Mesothelial cell of epicardium (in vitro differentiated cells): ENCODE data around the gene LETM1. TPM values are rescaled to one million over a fixed set of nuclear protein-coding genes. Genes with fewer than 3 reads are reported as not detected.
"Not testable (repeated sequence)": the region's sequence is repeated elsewhere in the genome, so short reads cannot be mapped to it uniquely, and the experiment has no call there.

Source experiments
- DNase-seq, 2 experiments: peaks; one replicate each; pipeline ENCODE4 v3.0.0; 2021; ENCODE audit warnings: low spot score in 2 of 2; ENCODE audit not compliant: unreplicated experiment in 2 of 2
- H3K27ac Mint-ChIP-seq: 2 replicates; pipeline ENCODE4 v1.8.0; 2021; ENCODE audit warnings: mixed read lengths
- H3K27me3 Mint-ChIP-seq: 2 replicates; pipeline ENCODE4 v1.8.0; 2021; ENCODE audit warnings: low read depth, mixed read lengths
- H3K36me3 Mint-ChIP-seq: 2 replicates; pipeline ENCODE4 v1.8.0; 2021; ENCODE audit warnings: mixed read lengths
- H3K4me1 Mint-ChIP-seq: 2 replicates; pipeline ENCODE4 v1.8.0; 2021; ENCODE audit warnings: mixed read lengths
- H3K4me3 Mint-ChIP-seq: 2 replicates; pipeline ENCODE4 v1.8.0; 2021; ENCODE audit warnings: mild to moderate bottlenecking, moderate library complexity, mixed read lengths
- H3K9me3 Mint-ChIP-seq: 2 replicates; pipeline ENCODE4 v1.8.0; 2021; ENCODE audit warnings: mixed read lengths
- total RNA-seq: library from RNA; stranded (reverse); gene quantifications from 3 replicates; pipeline ENCODE4 v1.2.1, GENCODE V29; 2021
- TF ChIP-seq, protein P1 (sequence below): fragments of 200-600 bp; sonication (generic); IDR thresholded peaks from one replicate; pipeline ENCODE4 v1.5.0; 2021; ENCODE audit warnings: antibody characterized with exemption; ENCODE audit not compliant: unreplicated experiment

LETM1 gene
- total RNA-seq, 1 donor from 2014 or later, result 48.7 TPM

- Mint-ChIP-seq H3K4me1 (peaks cover 10% of the 10 kb centered on the region), H3K4me3 (no peak overlapping the region), H3K27ac (no peak overlapping the region), H3K9me3 (no peaks in the 10 kb centered on the region), H3K36me3 (peaks cover 8% of the 10 kb centered on the region), H3K27me3 (no peaks in the 10 kb centered on the region)
- no peak for DNase-seq
- TF ChIP-seq, protein P1, sequence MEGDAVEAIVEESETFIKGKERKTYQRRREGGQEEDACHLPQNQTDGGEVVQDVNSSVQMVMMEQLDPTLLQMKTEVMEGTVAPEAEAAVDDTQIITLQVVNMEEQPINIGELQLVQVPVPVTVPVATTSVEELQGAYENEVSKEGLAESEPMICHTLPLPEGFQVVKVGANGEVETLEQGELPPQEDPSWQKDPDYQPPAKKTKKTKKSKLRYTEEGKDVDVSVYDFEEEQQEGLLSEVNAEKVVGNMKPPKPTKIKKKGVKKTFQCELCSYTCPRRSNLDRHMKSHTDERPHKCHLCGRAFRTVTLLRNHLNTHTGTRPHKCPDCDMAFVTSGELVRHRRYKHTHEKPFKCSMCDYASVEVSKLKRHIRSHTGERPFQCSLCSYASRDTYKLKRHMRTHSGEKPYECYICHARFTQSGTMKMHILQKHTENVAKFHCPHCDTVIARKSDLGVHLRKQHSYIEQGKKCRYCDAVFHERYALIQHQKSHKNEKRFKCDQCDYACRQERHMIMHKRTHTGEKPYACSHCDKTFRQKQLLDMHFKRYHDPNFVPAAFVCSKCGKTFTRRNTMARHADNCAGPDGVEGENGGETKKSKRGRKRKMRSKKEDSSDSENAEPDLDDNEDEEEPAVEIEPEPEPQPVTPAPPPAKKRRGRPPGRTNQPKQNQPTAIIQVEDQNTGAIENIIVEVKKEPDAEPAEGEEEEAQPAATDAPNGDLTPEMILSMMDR, result no peak
Measured at GRCh38 chr4:1851160-1851559, 4.8 kb downstream of the LETM1 start.

- Mint-ChIP-seq H3K9me3 (no peaks in the 10 kb centered on the region), H3K36me3 (peaks cover 8% of the 10 kb centered on the region), H3K4me1 (peaks cover 10% of the 10 kb centered on the region), H3K27me3 (no peaks in the 10 kb centered on the region), H3K4me3 (no peak overlapping the region), H3K27ac (no peak overlapping the region)
- TF ChIP-seq, protein P1, result no peak
- DNase-seq, result no peak
Measured at GRCh38 chr4:1850276-1850675, 5.7 kb downstream of the LETM1 start.

GRCh38 chr4:1846580-1846979 is 9.4 kb downstream of the LETM1 start:
- Mint-ChIP-seq H3K4me1 (no peaks in the 10 kb centered on the region), H3K36me3 (peaks cover 10% of the 10 kb centered on the region), H3K9me3 (no peaks in the 10 kb centered on the region), H3K27ac (no peak overlapping the region), H3K27me3 (no peaks in the 10 kb centered on the region), H3K4me3 (no peak overlapping the region)
- TF ChIP-seq, protein P1, result no peak
- no peak for DNase-seq

GRCh38 chr4:1844618-1845017 is 11.3 kb downstream of the LETM1 start:
- not testable (repeated sequence) for H3K27me3 Mint-ChIP-seq, H3K27ac Mint-ChIP-seq, DNase-seq, H3K4me3 Mint-ChIP-seq, H3K4me1 Mint-ChIP-seq, H3K9me3 Mint-ChIP-seq
- peaks cover 10% of the 10 kb centered on the region for H3K36me3 Mint-ChIP-seq

- Mint-ChIP-seq H3K36me3 (peaks cover 16% of the 10 kb centered on the region), H3K4me3 (no peak overlapping the region), H3K4me1 (no peaks in the 10 kb centered on the region), H3K27me3 (no peaks in the 10 kb centered on the region), H3K9me3 (no peaks in the 10 kb centered on the region), H3K27ac (no peak overlapping the region)
- no peak for DNase-seq
- TF ChIP-seq, protein P1, result no peak
Measured at GRCh38 chr4:1843852-1844251, 12.1 kb downstream of the LETM1 start.

DNA sequence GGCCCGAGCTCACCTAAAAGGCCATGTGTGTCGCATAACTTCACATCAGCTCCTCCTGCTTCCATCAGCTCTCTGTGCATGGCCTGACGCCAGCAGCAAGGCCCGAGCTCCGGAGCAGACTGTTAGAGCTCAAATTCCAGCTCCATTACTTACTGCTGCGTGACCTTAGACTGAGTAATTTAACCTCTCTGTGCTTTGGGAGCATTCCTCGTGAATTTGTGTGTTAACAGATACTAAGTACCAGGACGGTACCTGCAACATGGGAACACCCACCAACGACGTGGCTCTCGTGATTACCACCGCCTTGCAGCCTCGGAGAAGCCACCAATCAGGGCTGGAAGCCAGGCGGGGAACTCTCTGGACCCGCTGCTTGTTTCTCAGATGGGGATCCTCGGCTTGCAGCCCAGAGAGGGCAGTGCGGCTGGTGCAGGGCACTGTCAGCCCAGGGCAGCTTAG is 12.9 kb downstream of the LETM1 start:
- Mint-ChIP-seq H3K4me1 (no peaks in the 10 kb centered on the region), H3K4me3 (no peak overlapping the region), H3K9me3 (no peaks in the 10 kb centered on the region), H3K27ac (no peak overlapping the region), H3K27me3 (no peaks in the 10 kb centered on the region), H3K36me3 (peaks cover 14% of the 10 kb centered on the region)
- TF ChIP-seq, protein P1, result no peak
- no peak for DNase-seq
